GM23248 (cell line): ENCODE data around the gene NDUFB10.

ENCODE experiments used
- EZH2 ChIP-seq: fragments of 200-600 bp; sonication (generic); IDR thresholded peaks from 2 replicates; pipeline ENCODE4 v1.6.1; 2018; ENCODE audit warnings: antibody characterized with exemption, mild to moderate bottlenecking; ENCODE audit not compliant: insufficient read depth, poor library complexity, severe bottlenecking
- EZH2phosphoT487 ChIP-seq: fragments of 200-600 bp; sonication (generic); IDR thresholded peaks from 2 replicates; pipeline ENCODE4 v1.6.1; 2018; ENCODE audit warnings: antibody characterized with exemption, moderate library complexity, mild to moderate bottlenecking, low read depth; ENCODE audit not compliant: insufficient read depth

DNA sequence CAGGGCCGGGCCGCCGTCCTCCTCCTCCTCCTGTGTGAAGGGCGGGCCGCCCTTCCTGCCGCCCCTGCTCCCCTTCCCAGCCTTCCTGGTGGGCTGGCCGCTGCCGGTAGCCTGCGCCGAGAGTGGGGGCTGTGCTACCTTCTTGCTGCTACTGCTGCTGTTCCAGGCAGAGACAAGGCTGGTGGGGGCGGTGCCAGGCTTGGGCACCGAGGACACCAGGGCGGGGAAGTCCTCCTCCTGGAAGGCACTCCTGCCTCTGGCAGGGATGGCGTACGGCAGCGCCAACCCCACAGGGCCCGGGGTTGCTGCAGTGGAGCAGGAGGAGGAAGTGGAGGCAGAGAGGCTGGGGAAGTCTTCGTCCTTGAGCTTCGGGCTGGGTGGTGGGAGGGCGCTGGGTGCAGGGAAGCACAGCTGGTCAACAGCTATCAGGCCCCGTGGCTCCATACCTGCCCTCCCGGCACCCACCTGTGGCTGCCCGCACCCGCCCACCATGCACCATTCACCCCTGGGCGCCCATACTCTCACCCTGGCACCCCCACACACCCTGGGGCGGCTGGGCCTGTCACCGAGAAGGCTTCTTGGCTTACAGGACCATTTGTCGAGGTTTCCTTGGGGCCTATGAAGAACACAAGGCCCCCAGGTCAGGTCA, 40.7 kb downstream of the NDUFB10 start:
- TF ChIP-seq EZH2 (no peak), EZH2phosphoT487 (no peak)
